ENCODE data around the gene KPNB1. TPM values are rescaled to one million over a fixed set of nuclear protein-coding genes. Genes with fewer than 3 reads are reported as not detected.

Gene KPNB1
- total RNA-seq, 1 experiment from 2014 or later, result 437 TPM

GRCh38 chr17:47634870-47635269, 14.8 kb upstream of the KPNB1 start:
- H2AFZ ChIP-seq (ENCODE audit: low read length), result no peak overlapping the region

GRCh38 chr17:47635734-47636133, 14.0 kb upstream of the KPNB1 start:
- no peaks in the 10 kb centered on the region for H3K36me3 ChIP-seq (ENCODE audit: low read depth, low read length)
- no peaks in the 10 kb centered on the region for H4K20me1 ChIP-seq (ENCODE audit: low read length)
- H3K4me3 ChIP-seq (ENCODE audit: low read length), result no peak overlapping the region
- POLR2A ChIA-PET (ENCODE audit: unreplicated experiment), result no interaction called here
- no peaks in the 10 kb centered on the region for H3K4me1 ChIP-seq (ENCODE audit: insufficient read depth, low read length)
- no peaks in the 10 kb centered on the region for H3K79me2 ChIP-seq (ENCODE audit: low read length)
- no peak for TF ChIP-seq CTCF (conservative IDR thresholded peaks at IDR 0.05; ENCODE audit: low read depth, low read length)
- no peak for TF ChIP-seq EZH2 (IDR thresholded peaks at IDR 0.05; ENCODE audit: low read length, unreplicated experiment)
- H3K4me2 ChIP-seq (ENCODE audit: low read length), result no peak overlapping the region
- H3F3A ChIP-seq (ENCODE audit: low read length, unreplicated experiment), result no peaks in the 10 kb centered on the region
- H3K27ac ChIP-seq (ENCODE audit: low read length), result no peak overlapping the region
- intact Hi-C loops (cut with micrococcal nuclease), result no loop called here
- H2AFZ ChIP-seq (ENCODE audit: low read length), result no peak overlapping the region
- CTCF ChIA-PET, result no interaction called here
- no peaks in the 10 kb centered on the region for H3K27me3 ChIP-seq (ENCODE audit: low read length)
- no TSS peak for BruUV-seq (replicated peaks)
- no peaks in the 10 kb centered on the region for H3K9me2 ChIP-seq (replicated peaks; ENCODE audit: low read length)
- ATAC-seq (no peak), DNase-seq (no peak)
- H3K9ac ChIP-seq (ENCODE audit: low read length), result no peak overlapping the region
- no peaks in the 10 kb centered on the region for H3K9me3 ChIP-seq (ENCODE audit: low read length)

More at GRCh38 chr17:47634870-47635269, 14.8 kb upstream of the KPNB1 start:
- CTCF ChIA-PET, result no interaction called here
- intact Hi-C loops (cut with micrococcal nuclease), result no loop called here
- TF ChIP-seq EZH2 (IDR thresholded peaks at IDR 0.05; ENCODE audit: low read length, unreplicated experiment) (no peak), CTCF (conservative IDR thresholded peaks at IDR 0.05; ENCODE audit: low read depth, low read length) (no peak), EZH2phosphoT487 (IDR thresholded peaks at IDR 0.05; ENCODE audit: borderline replicate concordance, low read length) (no peak)
- no peak overlapping the region for H3K4me2 ChIP-seq (ENCODE audit: low read length)
- ATAC-seq (no peak), DNase-seq (no peak)
- H3K9me3 ChIP-seq (ENCODE audit: low read length), result no peaks in the 10 kb centered on the region
- H3K9ac ChIP-seq (ENCODE audit: low read length), result no peak overlapping the region
- H3K9me2 ChIP-seq (replicated peaks; ENCODE audit: low read length), result no peaks in the 10 kb centered on the region
- no peak overlapping the region for H3K4me3 ChIP-seq (ENCODE audit: low read length)
- H4K20me1 ChIP-seq (ENCODE audit: low read length), result no peaks in the 10 kb centered on the region
- H3K79me2 ChIP-seq (ENCODE audit: low read length), result no peaks in the 10 kb centered on the region
- no peak overlapping the region for H3K27ac ChIP-seq (ENCODE audit: low read length)
- no peaks in the 10 kb centered on the region for H3K27me3 ChIP-seq (ENCODE audit: low read length)
- POLR2A ChIA-PET (ENCODE audit: unreplicated experiment), result no interaction called here
- BruUV-seq (replicated peaks), result no TSS peak
- no peaks in the 10 kb centered on the region for H3K4me1 ChIP-seq (ENCODE audit: insufficient read depth, low read length)
- H3F3A ChIP-seq (ENCODE audit: low read length, unreplicated experiment), result no peaks in the 10 kb centered on the region
- H3K36me3 ChIP-seq (ENCODE audit: low read depth, low read length), result no peaks in the 10 kb centered on the region

GRCh38 chr17:47636273-47637030, 13.3 kb upstream of the KPNB1 start:
- H3K4me3 ChIP-seq (ENCODE audit: low read length), result no peak overlapping the region
- no peak overlapping the region for H3K4me2 ChIP-seq (ENCODE audit: low read length)
- H3K79me2 ChIP-seq (ENCODE audit: low read length), result no peaks in the 10 kb centered on the region
- H3K27ac ChIP-seq (ENCODE audit: low read length), result no peak overlapping the region
- ChIA-PET CTCF (no interaction called here), POLR2A (ENCODE audit: unreplicated experiment) (no interaction called here)
- H3F3A ChIP-seq (ENCODE audit: low read length, unreplicated experiment), result no peaks in the 10 kb centered on the region
- H3K9me3 ChIP-seq (ENCODE audit: low read length), result no peaks in the 10 kb centered on the region
- H3K9ac ChIP-seq (ENCODE audit: low read length), result no peak overlapping the region
- H3K9me2 ChIP-seq (replicated peaks; ENCODE audit: low read length), result no peaks in the 10 kb centered on the region
- no peaks in the 10 kb centered on the region for H4K20me1 ChIP-seq (ENCODE audit: low read length)
- TF ChIP-seq CTCF (conservative IDR thresholded peaks at IDR 0.05; ENCODE audit: low read depth, low read length) (no peak), EZH2 (IDR thresholded peaks at IDR 0.05; ENCODE audit: low read length, unreplicated experiment) (no peak), EZH2phosphoT487 (IDR thresholded peaks at IDR 0.05; ENCODE audit: borderline replicate concordance, low read length) (no peak)
- H3K4me1 ChIP-seq (ENCODE audit: insufficient read depth, low read length), result no peaks in the 10 kb centered on the region
- BruUV-seq (replicated peaks), result TSS peak; percentile 11
- DNase-seq (no peak), ATAC-seq (no peak)
- H2AFZ ChIP-seq (ENCODE audit: low read length), result no peak overlapping the region
- intact Hi-C loops (cut with micrococcal nuclease), result no loop called here
- H3K27me3 ChIP-seq (ENCODE audit: low read length), result no peaks in the 10 kb centered on the region
- no peaks in the 10 kb centered on the region for H3K36me3 ChIP-seq (ENCODE audit: low read depth, low read length)

Measured in PC-3 (cell line).